Neural cell (in vitro differentiated cells): ENCODE measurements around the gene UBA6. TPM values are rescaled to one million over a fixed set of nuclear protein-coding genes. Genes with fewer than 3 reads are reported as not detected.

ENCODE experiments used
- H2AFZ ChIP-seq: fragments of 200-600, 300-800 bp; sonication (generic), shearing (Covaris generic); 2 replicates; pipeline ENCODE4 v1.6.0; 2014; ENCODE audit warnings: low read depth, mild to moderate bottlenecking, antibody characterized with exemption, low read length, moderate library complexity
- H3F3A ChIP-seq: fragments of 200-600 bp; shearing (Covaris generic); 2 replicates; pipeline ENCODE4 v1.6.1; 2016; ENCODE audit warnings: mild to moderate bottlenecking, moderate library complexity, mixed read lengths, antibody characterized with exemption, low read length; ENCODE audit not compliant: insufficient read depth, poor library complexity, severe bottlenecking
- H3K27ac ChIP-seq: fragments of 200-600, 300-800 bp; sonication (generic), shearing (Covaris generic); 2 replicates; pipeline ENCODE4 v1.5.1; 2014; ENCODE audit warnings: mild to moderate bottlenecking, low read length, moderate library complexity
- H3K27me3 ChIP-seq: fragments of 300-800, 200-600 bp; sonication (generic), shearing (Covaris generic); 2 replicates; pipeline ENCODE4 v1.6.0; 2014; ENCODE audit warnings: mild to moderate bottlenecking, low read depth, low read length, moderate library complexity; ENCODE audit not compliant: insufficient read depth
- H3K36me3 ChIP-seq: fragments of 300-800, 200-600 bp; sonication (generic), shearing (Covaris generic); 2 replicates; pipeline ENCODE4 v1.5.1; 2014; ENCODE audit warnings: mild to moderate bottlenecking, antibody characterized with exemption, low read length, moderate library complexity; ENCODE audit not compliant: insufficient read depth
- H3K4me2 ChIP-seq: fragments of 300-800, 200-600 bp; sonication (generic), shearing (Covaris generic); 2 replicates; pipeline ENCODE4 v1.6.0; 2014; ENCODE audit warnings: mild to moderate bottlenecking, low read length
- H3K4me3 ChIP-seq: fragments of 300-800, 200-600 bp; sonication (generic), shearing (Covaris generic); 2 replicates; pipeline ENCODE4 v1.5.1; 2014; ENCODE audit warnings: mild to moderate bottlenecking, low read length, moderate library complexity
- H3K79me2 ChIP-seq: fragments of 200-600 bp; shearing (Covaris generic); replicated peaks from 2 replicates; pipeline ENCODE4 v1.6.0; 2014; ENCODE audit warnings: mild to moderate bottlenecking, low read length, moderate library complexity; ENCODE audit not compliant: insufficient read depth
- H3K9ac ChIP-seq: fragments of 300-800, 200-600 bp; sonication (generic), shearing (Covaris generic); 2 replicates; pipeline ENCODE4 v1.6.1; 2016; ENCODE audit warnings: mild to moderate bottlenecking, low read length, mixed read lengths
- H3K9me2 ChIP-seq: fragments of 200-600 bp; shearing (Covaris generic); 2 replicates; pipeline ENCODE4 v1.6.1; 2016; ENCODE audit warnings: mild to moderate bottlenecking, low read length, mixed read lengths; ENCODE audit not compliant: insufficient read depth
- H3K9me3 ChIP-seq: fragments of 200-600, 300-800 bp; sonication (generic), shearing (Covaris generic); 2 replicates; pipeline ENCODE4 v1.6.1; 2016; ENCODE audit warnings: mild to moderate bottlenecking, mixed run types, low read length, moderate library complexity, mixed read lengths
- H4K20me1 ChIP-seq: fragments of 200-600 bp; shearing (Covaris generic); 2 replicates; pipeline ENCODE4 v1.6.1; 2016; ENCODE audit warnings: mild to moderate bottlenecking, mixed run types; ENCODE audit not compliant: insufficient read depth
- EP300 ChIP-seq: fragments of 450-650 bp; conservative IDR thresholded peaks from 2 replicates; pipeline ENCODE4 v1.6.1; 2014; ENCODE audit warnings: antibody characterized with exemption, mild to moderate bottlenecking, moderate library complexity; ENCODE audit not compliant: poor library complexity, severe bottlenecking
- EZH2 ChIP-seq: fragments of 200-600, 300-800 bp; shearing (Covaris generic), sonication (generic); IDR thresholded peaks from 2 replicates; pipeline ENCODE4 v1.6.1; 2014; ENCODE audit warnings: antibody characterized with exemption, low read length, borderline replicate concordance, mild to moderate bottlenecking; ENCODE audit not compliant: insufficient read depth, poor library complexity, severe bottlenecking
- MXI1 ChIP-seq: fragments of 450-650 bp; conservative IDR thresholded peaks from 2 replicates; pipeline ENCODE4 v1.6.1; 2014; ENCODE audit warnings: antibody characterized with exemption, mild to moderate bottlenecking; ENCODE audit not compliant: poor library complexity, severe bottlenecking
- POLR2AphosphoS5 ChIP-seq: IDR thresholded peaks from 2 replicates; pipeline ENCODE4 v1.6.1; 2012
- RAD21 ChIP-seq: fragments of 450-650 bp; conservative IDR thresholded peaks from 2 replicates; pipeline ENCODE4 v1.6.1; 2014; ENCODE audit warnings: antibody characterized with exemption, mild to moderate bottlenecking, moderate library complexity
- SMC3 ChIP-seq: fragments of 450-650 bp; conservative IDR thresholded peaks from 2 replicates; pipeline ENCODE4 v1.6.1; 2014; ENCODE audit warnings: antibody characterized with exemption, mild to moderate bottlenecking, moderate library complexity; ENCODE audit not compliant: poor library complexity
- TAF1 ChIP-seq: IDR thresholded peaks from 2 replicates; pipeline ENCODE4 v1.6.1; 2012; ENCODE audit warnings: low read depth
- polyA minus RNA-seq: library from RNA; depleted of rRNA, polyadenylated mRNA; stranded (reverse); fragments of >200 nt; gene quantifications from 2 replicates; pipeline ENCODE4 v1.2.3, GENCODE V29; 2014
- polyA plus RNA-seq: library from polyadenylated mRNA; depleted of rRNA; stranded (reverse); fragments of >200 nt; gene quantifications from 2 replicates; pipeline ENCODE4 v1.2.3, GENCODE V29; 2014
- TF ChIP-seq, protein P1 (sequence below): fragments of 450-650 bp; IDR thresholded peaks from 2 replicates; pipeline ENCODE4 v1.5.1; 2014; ENCODE audit warnings: antibody characterized with exemption, mild to moderate bottlenecking, moderate library complexity; ENCODE audit not compliant: poor library complexity, severe bottlenecking
- TF ChIP-seq, protein P2 (sequence below): IDR thresholded peaks from 2 replicates; pipeline ENCODE4 v1.6.1; 2012; ENCODE audit warnings: borderline replicate concordance

Gene UBA6
- 126 and 145 TPM in 2 replicates for polyA plus RNA-seq
- 140 and 237 TPM in 2 replicates for polyA minus RNA-seq

DNA sequence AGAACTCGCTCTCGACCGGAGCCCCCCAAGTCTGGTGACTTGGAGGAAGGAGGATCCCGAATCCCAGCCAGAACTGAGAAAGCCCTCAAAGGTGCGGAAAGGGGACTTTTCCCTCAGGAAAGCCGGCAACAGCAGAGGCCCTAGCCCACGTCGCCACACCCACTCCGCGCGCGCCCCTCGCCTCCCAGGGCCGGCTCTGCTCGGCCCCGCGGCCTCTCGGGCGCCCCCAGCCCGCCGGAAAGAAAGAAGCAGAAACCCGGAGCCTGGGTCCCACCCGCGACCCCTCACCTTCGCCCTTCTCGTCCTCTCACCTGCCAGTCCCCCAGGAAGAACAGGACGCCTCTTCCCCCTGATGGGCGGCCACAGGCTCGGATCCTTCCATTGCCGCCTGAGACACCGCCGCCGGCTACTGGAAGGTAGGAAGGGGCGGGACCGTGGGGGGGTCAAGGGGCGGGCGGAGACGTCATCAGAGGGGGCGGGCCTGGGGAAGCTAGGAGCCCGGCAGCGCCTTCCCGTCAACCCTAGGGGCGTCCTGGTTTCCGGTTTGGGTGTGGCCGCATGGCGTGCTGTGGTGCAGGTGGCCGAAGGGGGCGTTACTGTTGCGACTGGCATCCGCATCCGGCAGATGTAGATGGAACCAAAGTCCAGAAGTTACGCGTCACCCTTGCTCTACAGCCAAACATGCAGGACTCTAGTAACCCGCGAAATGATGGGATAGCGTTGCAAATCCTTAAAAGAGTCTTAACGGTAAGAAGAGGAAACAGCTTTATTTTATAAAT lies at the start of gene UBA6:
UBA6 (minus strand) TSS at position 418 of the 779 bp plus-strand sequence; CDS start at position 382, 36 bp downstream.
- H3K9me2 ChIP-seq, result no peaks in the 10 kb centered on the region
- H3K9ac ChIP-seq, result peak within 1 kb of the TSS; percentile 85
- peaks cover 79% of the 10 kb centered on the region for H3K79me2 ChIP-seq
- TF ChIP-seq POLR2AphosphoS5, result peak; percentile 91
- TF ChIP-seq EZH2, result no peak
- peak; percentile 30 for TF ChIP-seq SMC3
- TF ChIP-seq MXI1, result peak; percentile 93
- TF ChIP-seq, protein P1, sequence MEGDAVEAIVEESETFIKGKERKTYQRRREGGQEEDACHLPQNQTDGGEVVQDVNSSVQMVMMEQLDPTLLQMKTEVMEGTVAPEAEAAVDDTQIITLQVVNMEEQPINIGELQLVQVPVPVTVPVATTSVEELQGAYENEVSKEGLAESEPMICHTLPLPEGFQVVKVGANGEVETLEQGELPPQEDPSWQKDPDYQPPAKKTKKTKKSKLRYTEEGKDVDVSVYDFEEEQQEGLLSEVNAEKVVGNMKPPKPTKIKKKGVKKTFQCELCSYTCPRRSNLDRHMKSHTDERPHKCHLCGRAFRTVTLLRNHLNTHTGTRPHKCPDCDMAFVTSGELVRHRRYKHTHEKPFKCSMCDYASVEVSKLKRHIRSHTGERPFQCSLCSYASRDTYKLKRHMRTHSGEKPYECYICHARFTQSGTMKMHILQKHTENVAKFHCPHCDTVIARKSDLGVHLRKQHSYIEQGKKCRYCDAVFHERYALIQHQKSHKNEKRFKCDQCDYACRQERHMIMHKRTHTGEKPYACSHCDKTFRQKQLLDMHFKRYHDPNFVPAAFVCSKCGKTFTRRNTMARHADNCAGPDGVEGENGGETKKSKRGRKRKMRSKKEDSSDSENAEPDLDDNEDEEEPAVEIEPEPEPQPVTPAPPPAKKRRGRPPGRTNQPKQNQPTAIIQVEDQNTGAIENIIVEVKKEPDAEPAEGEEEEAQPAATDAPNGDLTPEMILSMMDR, result peak; percentile 70
- no peak for TF ChIP-seq EP300
- no peak for TF ChIP-seq RAD21
- TF ChIP-seq, protein P2, sequence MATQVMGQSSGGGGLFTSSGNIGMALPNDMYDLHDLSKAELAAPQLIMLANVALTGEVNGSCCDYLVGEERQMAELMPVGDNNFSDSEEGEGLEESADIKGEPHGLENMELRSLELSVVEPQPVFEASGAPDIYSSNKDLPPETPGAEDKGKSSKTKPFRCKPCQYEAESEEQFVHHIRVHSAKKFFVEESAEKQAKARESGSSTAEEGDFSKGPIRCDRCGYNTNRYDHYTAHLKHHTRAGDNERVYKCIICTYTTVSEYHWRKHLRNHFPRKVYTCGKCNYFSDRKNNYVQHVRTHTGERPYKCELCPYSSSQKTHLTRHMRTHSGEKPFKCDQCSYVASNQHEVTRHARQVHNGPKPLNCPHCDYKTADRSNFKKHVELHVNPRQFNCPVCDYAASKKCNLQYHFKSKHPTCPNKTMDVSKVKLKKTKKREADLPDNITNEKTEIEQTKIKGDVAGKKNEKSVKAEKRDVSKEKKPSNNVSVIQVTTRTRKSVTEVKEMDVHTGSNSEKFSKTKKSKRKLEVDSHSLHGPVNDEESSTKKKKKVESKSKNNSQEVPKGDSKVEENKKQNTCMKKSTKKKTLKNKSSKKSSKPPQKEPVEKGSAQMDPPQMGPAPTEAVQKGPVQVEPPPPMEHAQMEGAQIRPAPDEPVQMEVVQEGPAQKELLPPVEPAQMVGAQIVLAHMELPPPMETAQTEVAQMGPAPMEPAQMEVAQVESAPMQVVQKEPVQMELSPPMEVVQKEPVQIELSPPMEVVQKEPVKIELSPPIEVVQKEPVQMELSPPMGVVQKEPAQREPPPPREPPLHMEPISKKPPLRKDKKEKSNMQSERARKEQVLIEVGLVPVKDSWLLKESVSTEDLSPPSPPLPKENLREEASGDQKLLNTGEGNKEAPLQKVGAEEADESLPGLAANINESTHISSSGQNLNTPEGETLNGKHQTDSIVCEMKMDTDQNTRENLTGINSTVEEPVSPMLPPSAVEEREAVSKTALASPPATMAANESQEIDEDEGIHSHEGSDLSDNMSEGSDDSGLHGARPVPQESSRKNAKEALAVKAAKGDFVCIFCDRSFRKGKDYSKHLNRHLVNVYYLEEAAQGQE, result peak; percentile 78
- TF ChIP-seq TAF1, result peak; percentile 63
- H3K27me3 ChIP-seq, result no peaks in the 10 kb centered on the region
- no peaks in the 10 kb centered on the region for H3K36me3 ChIP-seq
- peak within 1 kb of the TSS; percentile 87 for H3K4me3 ChIP-seq
- H2AFZ ChIP-seq, result peak within 1 kb of the TSS; percentile 92
- no peaks in the 10 kb centered on the region for H4K20me1 ChIP-seq
- H3K27ac ChIP-seq, result peak within 1 kb of the TSS; percentile 79
- peak within 1 kb of the TSS; percentile 94 for H3K4me2 ChIP-seq
- no peaks in the 10 kb centered on the region for H3K9me3 ChIP-seq
- H3F3A ChIP-seq, result no peaks in the 10 kb centered on the region

DNA sequence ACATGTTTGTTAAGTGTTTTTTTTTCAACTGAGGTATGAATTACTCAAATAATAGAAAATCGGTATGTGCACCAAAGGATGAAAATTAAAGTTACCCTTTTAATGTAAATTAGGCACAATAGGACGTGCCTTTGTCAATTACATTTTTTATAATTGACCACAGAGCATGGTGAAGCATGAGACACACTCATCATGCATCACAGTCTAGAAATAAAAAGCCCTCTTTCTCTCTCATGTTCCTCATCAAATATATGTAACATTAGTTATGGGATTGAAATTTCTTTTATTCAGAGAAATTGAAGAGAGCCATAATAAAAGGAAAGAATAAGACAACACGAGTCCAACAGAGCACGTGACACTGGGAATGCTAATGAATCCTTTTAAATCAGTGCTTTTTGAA lies 49.7 kb upstream of the UBA6 start:
- no peak overlapping the region for H3K9ac ChIP-seq
- H3K36me3 ChIP-seq, result no peaks in the 10 kb centered on the region
- H3K27me3 ChIP-seq, result no peaks in the 10 kb centered on the region
- no peak overlapping the region for H3K4me2 ChIP-seq
- H3K79me2 ChIP-seq, result no peaks in the 10 kb centered on the region
- H3K4me3 ChIP-seq, result no peak overlapping the region
- H3K9me3 ChIP-seq, result no peaks in the 10 kb centered on the region
- no peak for TF ChIP-seq EZH2
- TF ChIP-seq SMC3, result no peak
- TF ChIP-seq MXI1, result no peak
- no peak for TF ChIP-seq TAF1
- no peak for TF ChIP-seq RAD21
- TF ChIP-seq EP300, result no peak
- TF ChIP-seq POLR2AphosphoS5, result no peak
- TF ChIP-seq, protein P2, result no peak
- TF ChIP-seq, protein P1, result no peak
- no peak overlapping the region for H2AFZ ChIP-seq
- no peaks in the 10 kb centered on the region for H3K9me2 ChIP-seq
- no peaks in the 10 kb centered on the region for H4K20me1 ChIP-seq
- no peaks in the 10 kb centered on the region for H3F3A ChIP-seq
- H3K27ac ChIP-seq, result no peak overlapping the region
